SK-N-SH treated with all-trans-retinoic acid at 6 μM for 48 hours (cell line): ENCODE results near the gene MYLK4.
A peak's percentile ranks its signal among the peaks of the same experiment; 100 is the strongest.

Experiments used
- ATAC-seq: fragments of 200-7000 bp; cut with Tn5 transposase; 3 replicates; pipeline ENCODE4 v1.9.1; 2020; ENCODE audit warnings: mild to moderate bottlenecking, moderate library complexity
- ARNTL ChIP-seq: fragments of 450-650 bp; formaldehyde crosslinking; IDR thresholded peaks from 2 replicates; pipeline ENCODE4 v1.5.0; 2020; ENCODE audit warnings: low read depth, mild to moderate bottlenecking, moderate library complexity, borderline replicate concordance
- BACH2 ChIP-seq: fragments of 250-450 bp; sonication (Bioruptor Pico); IDR thresholded peaks from 2 replicates; pipeline ENCODE4 v1.9.0; 2021; ENCODE audit warnings: mild to moderate bottlenecking, borderline replicate concordance
- CREB5 ChIP-seq: fragments of 250-450 bp; sonication (Bioruptor Pico); IDR thresholded peaks from 2 replicates; pipeline ENCODE4 v1.5.1; 2020; ENCODE audit warnings: low read depth, mild to moderate bottlenecking, moderate library complexity
- CSDC2 ChIP-seq: fragments of 250-450 bp; sonication (Bioruptor Pico); IDR thresholded peaks from 2 replicates; pipeline ENCODE4 v1.5.0; 2020; ENCODE audit warnings: mild to moderate bottlenecking, moderate library complexity
- CSRNP3 ChIP-seq: fragments of 250-450 bp; sonication (Bioruptor Pico); IDR thresholded peaks from 2 replicates; pipeline ENCODE4 v1.5.1; 2021; ENCODE audit warnings: mild to moderate bottlenecking, moderate library complexity
- ESRRG ChIP-seq: fragments of 250-450 bp; sonication (Bioruptor Pico); IDR thresholded peaks from 2 replicates; pipeline ENCODE4 v1.6.1; 2021; ENCODE audit warnings: mild to moderate bottlenecking
- GLIS3 ChIP-seq: fragments of 250-450 bp; sonication (Bioruptor Pico); IDR thresholded peaks from 2 replicates; pipeline ENCODE4 v1.5.0; 2020; ENCODE audit warnings: mild to moderate bottlenecking, moderate library complexity
- ISL1 ChIP-seq: fragments of 250-450 bp; sonication (Bioruptor Pico); IDR thresholded peaks from 2 replicates; pipeline ENCODE4 v2.1.2; 2022; ENCODE audit warnings: mild to moderate bottlenecking, moderate library complexity
- OSR1 ChIP-seq: fragments of 250-450 bp; sonication (Bioruptor Pico); IDR thresholded peaks from 2 replicates; pipeline ENCODE4 v1.8.0; 2022; ENCODE audit warnings: moderate library complexity, mild to moderate bottlenecking, inconsistent platforms
- PATZ1 ChIP-seq: fragments of 250-450 bp; sonication (Bioruptor Pico); IDR thresholded peaks from 2 replicates; pipeline ENCODE4 v1.8.0; 2020; ENCODE audit warnings: mild to moderate bottlenecking, moderate library complexity, borderline replicate concordance
- PPARA ChIP-seq: fragments of 250-450 bp; sonication (Bioruptor Pico); IDR thresholded peaks from 2 replicates; pipeline ENCODE4 v1.5.0; 2020; ENCODE audit warnings: mild to moderate bottlenecking, borderline replicate concordance
- RARB ChIP-seq: fragments of 250-450 bp; sonication (Bioruptor Pico); IDR thresholded peaks from 2 replicates; pipeline ENCODE4 v1.8.0; 2021; ENCODE audit warnings: mild to moderate bottlenecking, moderate library complexity
- SNAI2 ChIP-seq: fragments of 250-450 bp; sonication (Bioruptor Pico); IDR thresholded peaks from 2 replicates; pipeline ENCODE4 v1.5.0; 2020; ENCODE audit warnings: mild to moderate bottlenecking, moderate library complexity
- TCF4 ChIP-seq: fragments of 250-450 bp; sonication (Bioruptor Pico); IDR thresholded peaks from 2 replicates; pipeline ENCODE4 v1.8.0; 2021; ENCODE audit warnings: mild to moderate bottlenecking, moderate library complexity, borderline replicate concordance
- TOX ChIP-seq: fragments of 250-450 bp; sonication (Bioruptor Pico); IDR thresholded peaks from 2 replicates; pipeline ENCODE4 v1.8.0; 2021; ENCODE audit warnings: mild to moderate bottlenecking, moderate library complexity, borderline replicate concordance
- TSHZ2 ChIP-seq: fragments of 250-450 bp; sonication (Bioruptor Pico); IDR thresholded peaks from 2 replicates; pipeline ENCODE4 v1.5.0; 2020; ENCODE audit warnings: mild to moderate bottlenecking, moderate library complexity
- ZC3H10 ChIP-seq: fragments of 250-450 bp; sonication (Bioruptor Pico); IDR thresholded peaks from 2 replicates; pipeline ENCODE4 v1.5.1; 2021; ENCODE audit warnings: mild to moderate bottlenecking, moderate library complexity
- ZFP3 ChIP-seq: fragments of 250-450 bp; sonication (Bioruptor Pico); IDR thresholded peaks from 2 replicates; pipeline ENCODE4 v1.5.0; 2020; ENCODE audit warnings: mild to moderate bottlenecking, moderate library complexity
- ZFP30 ChIP-seq: fragments of 450-650 bp; formaldehyde crosslinking; IDR thresholded peaks from 2 replicates; pipeline ENCODE4 v1.5.0; 2022; ENCODE audit warnings: mild to moderate bottlenecking, moderate library complexity
- ZNF565 ChIP-seq: fragments of 450-650 bp; formaldehyde crosslinking; conservative IDR thresholded peaks from 2 replicates; pipeline ENCODE4 v1.5.0; 2020; ENCODE audit warnings: low read depth, mild to moderate bottlenecking, moderate library complexity
- ZNF70 ChIP-seq: fragments of 450-650 bp; formaldehyde crosslinking; IDR thresholded peaks from 2 replicates; pipeline ENCODE4 v1.5.0; 2020; ENCODE audit warnings: mild to moderate bottlenecking, moderate library complexity
- ZNF8 ChIP-seq: fragments of 450-650 bp; formaldehyde crosslinking; IDR thresholded peaks from 2 replicates; pipeline ENCODE4 v1.5.0; 2020; ENCODE audit warnings: mild to moderate bottlenecking, moderate library complexity

The MYLK4 gene

GRCh38 chr6:2748183-2748582 is 2.5 kb downstream of the MYLK4 start:
- ATAC-seq = peak; percentile 28; the same call in 1 of the 3 replicates
- TF ChIP-seq TSHZ2 (no peak), GLIS3 (CRISPR knock-in tag) (no peak), BACH2 (CRISPR knock-in tag) (no peak), ISL1 (CRISPR knock-in tag) (0 out of 2 replicates have a peak, but pooled peaks have one; percentile 12), CSRNP3 (no peak), TCF4 (peak; percentile 18; the same call in 1 of the 2 replicates), ZNF565 (no peak), CSDC2 (CRISPR knock-in tag) (no peak), CREB5 (CRISPR knock-in tag) (no peak), ZNF70 (CRISPR knock-in tag) (no peak), RARB (CRISPR knock-in tag) (no peak), ESRRG (CRISPR knock-in tag) (no peak)

- no peak for ATAC-seq
- TF ChIP-seq TCF4 = no peak
- no peak for TF ChIP-seq ZNF8
- no peak for TF ChIP-seq ISL1 (CRISPR knock-in tag)
- no peak for TF ChIP-seq OSR1
- TF ChIP-seq PATZ1 (CRISPR knock-in tag) = no peak
- TF ChIP-seq CSRNP3 = no peak
Measured at GRCh38 chr6:2746557-2747061, 4.1 kb downstream of the MYLK4 start.

GRCh38 chr6:2745246-2745645 is 5.5 kb downstream of the MYLK4 start:
- ATAC-seq = no peak
- TF ChIP-seq TOX (CRISPR knock-in tag) (no peak), ZFP30 (CRISPR knock-in tag) (no peak), ZFP3 (CRISPR knock-in tag) (no peak), TCF4 (no peak), BACH2 (CRISPR knock-in tag) (no peak), ESRRG (CRISPR knock-in tag) (no peak), ZC3H10 (CRISPR knock-in tag) (no peak), PPARA (CRISPR knock-in tag) (no peak), RARB (CRISPR knock-in tag) (no peak), ISL1 (CRISPR knock-in tag) (no peak), OSR1 (no peak), ZNF70 (CRISPR knock-in tag) (no peak), ZNF565 (no peak), ZNF8 (no peak), SNAI2 (CRISPR knock-in tag) (no peak), ARNTL (CRISPR knock-in tag) (no peak), TSHZ2 (no peak)
